Ovary (tissue), 3 donors: Measurements from ENCODE around the gene DNAH9.
"Not testable (repeated sequence)": the region's sequence is repeated elsewhere in the genome, so short reads cannot be mapped to it uniquely, and the experiment has no call there.

Experiments used
- CTCF ChIP-seq, 3 donors: fragments of 450-650 bp in 2 of 3; fragments of 200-600 bp in 1 of 3; IDR thresholded peaks; one replicate each; pipeline versions ENCODE4 v1.5.1 to v1.8.0; 2016 to 2022; ENCODE audit warnings: antibody characterized with exemption in 3 of 3, mild to moderate bottlenecking in 1 of 3
- EP300 ChIP-seq: sonication (generic); formaldehyde crosslinking; IDR thresholded peaks from one replicate; pipeline ENCODE4 v1.6.1; 2017; ENCODE audit warnings: antibody characterized with exemption
- POLR2A ChIP-seq: fragments of 450-650 bp; IDR thresholded peaks from one replicate; pipeline ENCODE4 v1.6.1; 2017; ENCODE audit warnings: antibody characterized with exemption, mild to moderate bottlenecking, moderate library complexity
- donor health status: DM: no; HTN: no; CAD: no.

GRCh38 chr17:11972741-11973140, 374.5 kb downstream of the DNAH9 start:
- TF ChIP-seq CTCF (IDR thresholded peaks at IDR 0.05); EP300; POLR2A: not testable (repeated sequence)
